Fibroblast of mammary gland (primary cell): ENCODE measurements around the gene PFKFB4.

Experiments used
- DNase-seq: peaks from one replicate; pipeline ENCODE4 v3.0.0-alpha.2; 2010; ENCODE audit warnings: low read depth
- H3K4me3 ChIP-seq: 2 replicates; pipeline ENCODE4 v1.5.1; 2011; ENCODE audit warnings: low read depth, mild to moderate bottlenecking, low read length, moderate library complexity; ENCODE audit not compliant: control insufficient read depth
- TF ChIP-seq, protein P1 (sequence below): conservative IDR thresholded peaks from 2 replicates; pipeline ENCODE4 v1.5.1; 2011; ENCODE audit warnings: low read depth, low read length, inconsistent platforms; ENCODE audit not compliant: control insufficient read depth, insufficient read depth

PFKFB4 gene

DNA sequence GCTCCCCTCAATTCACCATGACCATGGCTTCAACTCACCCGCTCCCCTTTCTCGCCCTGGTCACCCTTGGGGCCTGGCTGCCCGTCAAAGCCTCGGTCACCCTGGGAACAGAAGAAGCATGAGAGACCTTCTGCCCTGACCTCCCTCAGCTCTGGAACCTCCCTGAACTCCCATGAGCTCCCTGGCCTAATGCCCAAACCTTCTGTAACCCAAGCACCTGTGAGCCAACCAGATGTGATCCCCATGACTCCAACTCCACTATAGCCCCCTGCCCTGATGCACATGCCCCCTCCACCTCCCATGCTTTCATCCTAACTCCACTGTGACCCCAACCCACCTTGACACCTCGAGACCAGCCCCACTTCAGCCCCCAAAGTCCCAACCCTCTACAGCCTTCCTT lies 10.5 kb upstream of the PFKFB4 start:
- no peak overlapping the region for H3K4me3 ChIP-seq
- no peak for DNase-seq
- TF ChIP-seq, protein P1, sequence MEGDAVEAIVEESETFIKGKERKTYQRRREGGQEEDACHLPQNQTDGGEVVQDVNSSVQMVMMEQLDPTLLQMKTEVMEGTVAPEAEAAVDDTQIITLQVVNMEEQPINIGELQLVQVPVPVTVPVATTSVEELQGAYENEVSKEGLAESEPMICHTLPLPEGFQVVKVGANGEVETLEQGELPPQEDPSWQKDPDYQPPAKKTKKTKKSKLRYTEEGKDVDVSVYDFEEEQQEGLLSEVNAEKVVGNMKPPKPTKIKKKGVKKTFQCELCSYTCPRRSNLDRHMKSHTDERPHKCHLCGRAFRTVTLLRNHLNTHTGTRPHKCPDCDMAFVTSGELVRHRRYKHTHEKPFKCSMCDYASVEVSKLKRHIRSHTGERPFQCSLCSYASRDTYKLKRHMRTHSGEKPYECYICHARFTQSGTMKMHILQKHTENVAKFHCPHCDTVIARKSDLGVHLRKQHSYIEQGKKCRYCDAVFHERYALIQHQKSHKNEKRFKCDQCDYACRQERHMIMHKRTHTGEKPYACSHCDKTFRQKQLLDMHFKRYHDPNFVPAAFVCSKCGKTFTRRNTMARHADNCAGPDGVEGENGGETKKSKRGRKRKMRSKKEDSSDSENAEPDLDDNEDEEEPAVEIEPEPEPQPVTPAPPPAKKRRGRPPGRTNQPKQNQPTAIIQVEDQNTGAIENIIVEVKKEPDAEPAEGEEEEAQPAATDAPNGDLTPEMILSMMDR: no peak

DNA sequence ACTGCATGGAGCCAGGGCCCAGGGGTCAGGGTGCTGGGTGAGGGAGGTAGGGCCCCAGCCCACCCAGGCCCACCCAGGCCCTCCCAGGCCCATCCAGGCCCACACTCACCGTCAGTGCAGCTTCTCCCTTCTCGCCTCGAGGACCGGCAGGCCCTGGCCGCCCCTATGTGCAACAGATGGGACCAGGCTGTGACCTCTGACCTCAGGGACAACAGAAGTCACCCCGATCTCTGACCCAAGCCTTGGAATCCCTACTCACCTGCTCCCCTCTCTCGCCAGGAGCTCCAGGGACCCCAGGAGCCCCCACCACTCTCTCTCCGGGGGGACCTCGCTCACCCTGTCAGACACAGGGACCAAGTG lies 9.8 kb upstream of the PFKFB4 start:
- no peak for DNase-seq
- H3K4me3 ChIP-seq: no peak overlapping the region
- TF ChIP-seq, protein P1: no peak

DNA sequence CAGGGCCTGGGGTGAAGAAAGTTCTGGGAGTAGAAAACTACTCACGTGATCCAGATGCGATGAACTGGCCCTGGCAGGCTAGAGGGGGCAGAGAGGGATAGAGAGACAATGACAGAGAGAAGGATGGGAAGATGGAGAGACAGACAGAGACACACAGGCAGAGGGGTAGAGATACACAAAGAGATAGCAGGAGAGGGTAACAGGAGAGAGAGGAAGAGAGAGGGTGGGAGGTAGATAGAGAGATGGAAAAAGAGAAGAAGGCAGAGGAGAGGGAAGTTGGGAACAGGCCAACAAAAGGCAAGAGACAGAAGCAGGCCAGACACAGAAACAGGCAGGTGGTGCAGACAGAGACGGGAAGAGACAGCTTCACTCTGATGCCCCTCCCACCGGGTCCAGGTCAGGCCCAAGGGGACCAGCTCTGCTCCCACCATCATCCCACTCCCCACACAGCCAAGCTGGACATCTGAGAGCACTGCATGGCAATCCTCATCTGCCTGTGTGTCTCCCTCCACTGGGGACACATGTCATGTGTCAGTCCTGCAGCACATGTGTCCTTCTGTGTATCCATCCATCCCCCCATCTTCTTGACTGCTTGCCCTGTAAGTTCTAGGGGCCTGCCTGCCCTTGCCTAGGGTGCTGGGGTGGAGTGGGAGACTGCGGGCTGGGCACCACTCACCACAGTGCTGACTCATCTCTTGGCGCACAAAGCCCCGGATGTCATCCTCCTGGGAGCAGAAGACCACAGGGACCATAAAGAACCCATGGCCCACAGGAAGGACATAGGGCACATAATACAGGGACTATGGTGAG lies 9.2 kb upstream of the PFKFB4 start:
- TF ChIP-seq, protein P1: no peak
- peak; percentile 74 for DNase-seq
- no peak overlapping the region for H3K4me3 ChIP-seq

DNA sequence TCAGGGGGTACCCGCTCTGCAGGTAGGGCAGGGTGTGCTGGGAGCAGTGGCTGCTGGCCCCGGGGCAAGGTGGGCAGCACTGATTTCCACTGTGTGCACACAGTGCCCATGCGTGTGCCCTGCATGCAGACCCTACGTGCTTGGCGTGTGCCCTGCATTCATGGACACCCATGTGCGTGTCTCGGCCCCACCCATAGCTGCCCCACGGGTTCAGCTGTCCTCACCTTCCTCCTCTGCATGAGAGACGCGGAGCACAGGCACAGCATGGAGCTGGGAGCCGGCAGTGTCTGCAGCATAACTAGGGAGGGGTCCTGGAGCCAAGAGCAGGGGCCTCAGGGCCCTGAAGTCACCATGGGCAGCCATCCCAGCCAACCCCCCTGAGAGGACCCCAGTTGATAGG lies 8.6 kb upstream of the PFKFB4 start:
- TF ChIP-seq, protein P1: no peak
- no peak for DNase-seq
- H3K4me3 ChIP-seq: no peak overlapping the region

DNA sequence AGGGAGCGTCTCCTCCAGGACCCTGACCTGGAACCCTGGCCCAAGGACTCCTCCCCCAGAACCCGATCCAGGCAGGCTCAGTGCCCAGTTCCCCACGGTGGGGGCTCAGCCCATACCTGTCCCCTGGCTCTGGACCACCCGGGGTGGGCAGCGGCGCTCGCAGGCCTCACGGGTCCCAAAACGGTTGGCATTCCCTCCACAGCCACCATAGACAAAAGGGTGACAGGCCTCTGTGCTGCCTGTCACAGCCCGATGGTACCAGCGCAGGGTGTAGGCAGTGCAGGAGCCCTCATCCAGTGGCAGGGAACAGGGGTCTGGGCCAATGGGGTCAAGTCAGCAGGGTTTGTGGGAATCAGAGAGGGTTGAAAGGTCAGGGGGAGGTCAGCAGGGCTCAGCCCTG lies 8.1 kb upstream of the PFKFB4 start:
- TF ChIP-seq, protein P1: no peak
- no peak for DNase-seq
- H3K4me3 ChIP-seq: no peak overlapping the region

DNA sequence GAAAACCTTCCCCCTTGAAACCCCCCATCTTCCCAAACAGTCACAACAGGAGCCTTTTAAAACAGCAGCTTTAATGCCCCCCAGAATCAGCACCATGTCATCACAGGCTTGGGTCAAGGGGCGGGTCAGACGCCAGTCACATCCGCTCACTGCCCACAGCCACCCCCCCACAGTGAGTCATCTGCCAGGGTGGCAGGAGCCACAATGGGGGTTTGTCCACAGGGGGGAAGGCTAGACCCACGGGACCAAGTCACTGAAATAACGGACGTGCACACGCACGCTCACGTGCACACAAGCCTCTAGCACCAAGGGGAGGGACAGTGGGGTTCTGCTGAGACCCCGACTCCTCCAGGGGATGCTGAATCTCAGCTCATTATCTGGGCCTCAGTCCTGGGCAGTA lies 7.4 kb upstream of the PFKFB4 start:
- DNase-seq: peak; percentile 70
- TF ChIP-seq, protein P1: no peak
- no peak overlapping the region for H3K4me3 ChIP-seq

DNA sequence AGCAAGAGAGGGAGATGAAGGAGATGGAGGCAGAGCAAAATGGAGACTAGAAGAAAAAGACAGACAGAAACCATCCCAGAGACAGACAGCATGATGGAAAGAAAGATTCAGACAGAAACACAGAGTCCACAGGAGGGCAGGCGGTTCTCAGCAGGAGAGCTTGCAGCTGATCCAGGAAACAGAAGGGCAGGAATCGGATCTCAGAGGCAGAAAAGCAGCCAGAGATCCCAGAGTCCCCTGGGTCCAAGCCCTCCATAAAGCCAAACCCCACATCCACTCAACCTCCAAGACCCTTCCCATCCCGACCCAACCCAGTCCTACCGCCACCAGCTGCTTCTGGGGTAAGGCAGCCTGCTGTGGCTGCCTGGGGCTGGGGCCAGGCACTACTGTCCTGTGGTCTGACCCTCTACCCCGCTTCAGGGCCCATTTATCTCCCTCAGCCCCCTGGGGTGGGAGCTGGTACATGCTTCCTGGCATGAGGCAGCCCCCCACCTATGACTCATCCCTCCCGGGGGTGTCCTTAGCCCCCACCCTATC lies 6.8 kb upstream of the PFKFB4 start, which contains the start of gene UCN2:
Gene UCN2 (minus strand): TSS at position 400 of the 537 bp plus-strand sequence. CDS start 657 bp downstream, outside the sequence.
- H3K4me3 ChIP-seq: no peak within 1 kb of the TSS
- DNase-seq: peak; percentile 48
- TF ChIP-seq, protein P1: peak; percentile 21
